ENCODE data around the gene SSTR3.
A peak's percentile ranks its signal among the peaks of the same experiment; 100 is the strongest.
"Not testable (repeated sequence)": the region's sequence is repeated elsewhere in the genome, so short reads cannot be mapped to it uniquely, and the experiment has no call there.

Gene SSTR3

GRCh38 chr22:37212174-37212906 is at the start of gene SSTR3:
TSS of gene SSTR3 (minus strand) at chr22:37212477. CDS start at chr22:37207803, 4,674 bp downstream.
- no peak for DNase-seq (ENCODE audit: low spot score)

GRCh38 chr22:37260901-37261336 is 48.6 kb upstream of the SSTR3 start:
- peak; percentile 47 for DNase-seq (ENCODE audit: low spot score)

- DNase-seq (ENCODE audit: low spot score) = no peak
Observed at GRCh38 chr22:37260155-37260795, 48.0 kb upstream of the SSTR3 start.

GRCh38 chr22:37259540-37260029 is 47.3 kb upstream of the SSTR3 start:
- no peak for DNase-seq (ENCODE audit: low spot score)

- no peak for DNase-seq (ENCODE audit: low spot score)
Observed at GRCh38 chr22:37258753-37259401, 46.6 kb upstream of the SSTR3 start.

GRCh38 chr22:37258005-37258752 is 45.9 kb upstream of the SSTR3 start:
- no peak for DNase-seq (ENCODE audit: low spot score)

GRCh38 chr22:37256075-37256726 is 43.9 kb upstream of the SSTR3 start:
- no peak for DNase-seq (ENCODE audit: low spot score)

GRCh38 chr22:37255558-37256006 is 43.3 kb upstream of the SSTR3 start:
- no peak for DNase-seq (ENCODE audit: low spot score)

GRCh38 chr22:37254867-37255233 is 42.6 kb upstream of the SSTR3 start:
- no peak for DNase-seq (ENCODE audit: low spot score)

- DNase-seq (ENCODE audit: low spot score) = no peak
Observed at GRCh38 chr22:37254209-37254866, 42.1 kb upstream of the SSTR3 start.

- DNase-seq (ENCODE audit: low spot score) = no peak
Observed at GRCh38 chr22:37253126-37253660, 40.9 kb upstream of the SSTR3 start.

- DNase-seq (ENCODE audit: low spot score) = not testable (repeated sequence)
Observed at GRCh38 chr22:37251836-37252235, 39.6 kb upstream of the SSTR3 start.

GRCh38 chr22:37249986-37250385 is 37.7 kb upstream of the SSTR3 start:
- no peak for DNase-seq (ENCODE audit: low spot score)

GRCh38 chr22:37248251-37248650 is 36.0 kb upstream of the SSTR3 start:
- no peak for DNase-seq (ENCODE audit: low spot score)

- DNase-seq (ENCODE audit: low spot score) = no peak
Observed at GRCh38 chr22:37245740-37246139, 33.5 kb upstream of the SSTR3 start.

- no peak for DNase-seq (ENCODE audit: low spot score)
Observed at GRCh38 chr22:37244922-37245722, 32.8 kb upstream of the SSTR3 start.

GRCh38 chr22:37244114-37244921 is 32.0 kb upstream of the SSTR3 start, which contains the start of gene RAC2:
TSS of gene RAC2 (minus strand) at chr22:37244269. CDS start at chr22:37244148, 121 bp downstream.
- DNase-seq (ENCODE audit: low spot score) = peak; percentile 34

- DNase-seq (ENCODE audit: low spot score) = peak; percentile 11
Observed at GRCh38 chr22:37243402-37244113, 31.3 kb upstream of the SSTR3 start.

Data from hematopoietic multipotent progenitor cell treated with erythropoietin and hydrocortisone succinate and interleukin-3 and kit ligand, for 17 days (in vitro differentiated cells).